ENCODE data around the gene TAF1D.
"Not testable (repeated sequence)": the region's sequence is repeated elsewhere in the genome, so short reads cannot be mapped to it uniquely, and the experiment has no call there.

The TAF1D gene, protein sequence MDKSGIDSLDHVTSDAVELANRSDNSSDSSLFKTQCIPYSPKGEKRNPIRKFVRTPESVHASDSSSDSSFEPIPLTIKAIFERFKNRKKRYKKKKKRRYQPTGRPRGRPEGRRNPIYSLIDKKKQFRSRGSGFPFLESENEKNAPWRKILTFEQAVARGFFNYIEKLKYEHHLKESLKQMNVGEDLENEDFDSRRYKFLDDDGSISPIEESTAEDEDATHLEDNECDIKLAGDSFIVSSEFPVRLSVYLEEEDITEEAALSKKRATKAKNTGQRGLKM

DNA sequence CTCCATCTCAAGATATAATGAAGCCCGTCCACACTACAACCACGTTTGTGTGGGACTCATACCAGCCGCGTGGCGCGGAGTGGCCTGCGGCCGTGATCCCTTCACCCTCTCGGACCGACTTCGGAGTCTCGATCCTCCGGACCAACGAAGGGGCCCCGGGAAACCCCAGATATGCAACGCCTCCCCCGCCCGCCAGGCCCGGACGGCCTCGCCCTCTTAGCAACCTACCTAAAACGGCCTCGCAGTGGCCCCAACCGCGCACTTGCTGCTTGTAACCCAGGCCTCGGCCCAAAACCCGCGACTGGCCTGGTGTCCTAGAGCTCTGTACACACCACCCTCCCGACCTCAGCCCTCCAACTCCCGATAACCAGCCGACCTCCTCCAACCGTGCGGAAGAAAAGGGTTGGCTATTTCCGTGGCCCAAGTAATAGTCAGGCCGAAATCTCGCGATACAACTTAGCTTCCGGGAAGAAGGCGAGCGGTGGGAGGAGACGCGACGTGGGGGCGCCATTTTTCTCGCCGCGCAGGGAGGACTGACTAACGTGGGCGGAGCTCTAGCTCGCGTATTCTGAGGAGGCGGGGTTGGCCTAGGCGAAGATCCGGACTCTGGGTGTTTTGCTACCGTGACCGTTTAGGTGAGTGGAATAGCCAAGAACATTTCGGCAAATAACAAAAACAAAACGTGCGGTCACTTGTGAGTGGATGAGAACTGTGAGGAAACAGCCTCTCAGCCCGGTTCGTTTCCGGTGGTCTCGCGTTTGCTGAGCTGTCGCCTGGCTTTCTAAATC, at the start of gene TAF1D, which contains the start of gene C11orf54:
Gene TAF1D, minus strand, starts transcription at position 402 of the 788 bp plus-strand sequence. CDS start 2,191 bp downstream, outside the sequence.
Gene C11orf54, plus strand, starts transcription at position 579 of the 788 bp plus-strand sequence. CDS start 5,722 bp downstream, outside the sequence.
- peak within 1 kb of the TSS; percentile 86 for H3K4me3 ChIP-seq (ENCODE audit: low read depth, low read length)
- TF ChIP-seq, protein P1, sequence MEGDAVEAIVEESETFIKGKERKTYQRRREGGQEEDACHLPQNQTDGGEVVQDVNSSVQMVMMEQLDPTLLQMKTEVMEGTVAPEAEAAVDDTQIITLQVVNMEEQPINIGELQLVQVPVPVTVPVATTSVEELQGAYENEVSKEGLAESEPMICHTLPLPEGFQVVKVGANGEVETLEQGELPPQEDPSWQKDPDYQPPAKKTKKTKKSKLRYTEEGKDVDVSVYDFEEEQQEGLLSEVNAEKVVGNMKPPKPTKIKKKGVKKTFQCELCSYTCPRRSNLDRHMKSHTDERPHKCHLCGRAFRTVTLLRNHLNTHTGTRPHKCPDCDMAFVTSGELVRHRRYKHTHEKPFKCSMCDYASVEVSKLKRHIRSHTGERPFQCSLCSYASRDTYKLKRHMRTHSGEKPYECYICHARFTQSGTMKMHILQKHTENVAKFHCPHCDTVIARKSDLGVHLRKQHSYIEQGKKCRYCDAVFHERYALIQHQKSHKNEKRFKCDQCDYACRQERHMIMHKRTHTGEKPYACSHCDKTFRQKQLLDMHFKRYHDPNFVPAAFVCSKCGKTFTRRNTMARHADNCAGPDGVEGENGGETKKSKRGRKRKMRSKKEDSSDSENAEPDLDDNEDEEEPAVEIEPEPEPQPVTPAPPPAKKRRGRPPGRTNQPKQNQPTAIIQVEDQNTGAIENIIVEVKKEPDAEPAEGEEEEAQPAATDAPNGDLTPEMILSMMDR (conservative IDR thresholded peaks at IDR 0.05; ENCODE audit: low read depth, low read length): peak; percentile 1
- DNase-seq (ENCODE audit: low read depth): peak; percentile 98

DNA sequence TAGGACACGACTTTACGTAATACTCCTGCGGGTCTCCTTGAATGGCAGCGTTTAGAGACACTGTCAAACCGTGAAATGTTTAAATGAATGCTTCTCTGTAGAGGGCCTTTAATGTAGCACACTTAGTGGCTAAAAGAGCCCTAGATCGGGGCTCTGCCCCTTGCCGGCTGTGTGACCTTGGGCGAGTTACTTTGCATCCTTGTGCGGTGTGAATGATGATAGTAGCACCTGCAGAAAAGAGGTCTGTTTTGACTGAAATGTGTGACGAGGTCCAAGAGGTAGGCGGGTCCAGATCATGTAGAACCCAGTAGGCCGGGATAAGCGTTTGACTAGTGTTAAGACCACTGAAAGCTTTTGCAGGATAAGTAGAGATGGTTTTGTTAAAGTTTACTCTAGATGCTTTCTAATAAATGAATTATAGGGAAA, 43.7 kb upstream of the TAF1D start:
- peak; percentile 17 for DNase-seq (ENCODE audit: low read depth)
- H3K4me3 ChIP-seq (ENCODE audit: low read depth, low read length): peak overlapping the region; percentile 96
- TF ChIP-seq, protein P1 (conservative IDR thresholded peaks at IDR 0.05; ENCODE audit: low read depth, low read length): no peak

DNA sequence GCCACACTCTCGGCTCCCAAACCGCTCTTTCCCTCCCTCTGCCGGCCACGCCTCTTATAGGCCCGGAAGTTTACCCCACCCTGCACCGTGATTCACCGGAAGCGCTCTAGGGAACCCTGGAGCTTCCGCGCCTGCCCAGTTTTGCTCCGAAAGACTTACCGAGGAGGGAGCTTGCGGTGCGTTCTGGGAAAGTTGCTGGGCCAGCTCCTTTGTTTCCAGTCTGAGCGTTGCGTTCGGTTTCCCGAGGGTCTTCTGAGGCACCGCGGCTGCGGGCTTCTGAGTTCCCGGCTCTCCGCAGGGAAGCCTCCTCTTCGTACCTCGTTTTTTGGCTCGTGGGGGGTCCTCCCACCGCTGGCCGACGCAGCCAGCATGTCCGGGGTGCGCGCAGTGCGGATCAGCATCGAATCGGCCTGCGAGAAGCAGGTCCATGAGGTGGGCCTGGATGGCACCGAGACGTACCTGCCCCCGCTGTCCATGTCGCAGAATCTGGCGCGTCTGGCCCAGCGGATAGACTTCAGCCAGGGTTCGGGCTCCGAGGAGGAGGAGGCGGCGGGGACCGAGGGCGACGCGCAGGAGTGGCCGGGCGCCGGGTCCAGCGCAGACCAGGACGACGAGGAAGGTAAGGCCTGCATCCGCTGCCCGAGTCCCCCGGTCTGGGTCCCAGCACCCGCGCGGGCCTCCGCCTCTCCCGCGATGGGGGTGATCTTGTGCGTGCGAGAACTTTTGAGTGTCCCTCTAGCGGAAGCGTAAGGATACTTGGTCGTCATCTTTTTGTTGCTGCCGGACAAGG, 43.0 kb upstream of the TAF1D start, which contains the start of gene MED17:
Gene MED17, plus strand, starts transcription at position 138 of the 790 bp plus-strand sequence. Its CDS starts 232 bp downstream, at position 370.
- DNase-seq (ENCODE audit: low read depth): peak; percentile 95
- H3K4me3 ChIP-seq (ENCODE audit: low read depth, low read length): peak within 1 kb of the TSS; percentile 96
- TF ChIP-seq, protein P1 (conservative IDR thresholded peaks at IDR 0.05; ENCODE audit: low read depth, low read length): peak; percentile 54

DNA sequence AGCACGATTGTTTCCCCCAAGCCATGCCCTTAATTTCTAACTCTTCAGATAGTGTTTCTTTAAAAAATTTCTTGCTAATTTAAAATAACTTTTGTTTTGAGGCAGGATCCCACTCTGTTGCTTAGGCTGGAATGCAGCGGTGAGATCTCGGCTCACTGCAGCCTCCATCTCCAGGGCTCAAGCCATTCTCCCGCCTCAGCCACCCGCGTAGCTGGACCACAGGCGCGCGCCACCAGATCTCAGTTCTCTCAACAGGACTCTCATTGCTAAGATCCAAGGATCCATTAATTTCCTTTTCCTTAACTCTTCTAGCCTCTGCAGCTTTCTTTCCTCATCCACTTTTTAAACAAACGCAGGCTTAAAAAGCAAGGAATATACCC, 42.5 kb upstream of the TAF1D start:
- no peak for DNase-seq (ENCODE audit: low read depth)
- peak overlapping the region; percentile 96 for H3K4me3 ChIP-seq (ENCODE audit: low read depth, low read length)
- TF ChIP-seq, protein P1 (conservative IDR thresholded peaks at IDR 0.05; ENCODE audit: low read depth, low read length): no peak

DNA sequence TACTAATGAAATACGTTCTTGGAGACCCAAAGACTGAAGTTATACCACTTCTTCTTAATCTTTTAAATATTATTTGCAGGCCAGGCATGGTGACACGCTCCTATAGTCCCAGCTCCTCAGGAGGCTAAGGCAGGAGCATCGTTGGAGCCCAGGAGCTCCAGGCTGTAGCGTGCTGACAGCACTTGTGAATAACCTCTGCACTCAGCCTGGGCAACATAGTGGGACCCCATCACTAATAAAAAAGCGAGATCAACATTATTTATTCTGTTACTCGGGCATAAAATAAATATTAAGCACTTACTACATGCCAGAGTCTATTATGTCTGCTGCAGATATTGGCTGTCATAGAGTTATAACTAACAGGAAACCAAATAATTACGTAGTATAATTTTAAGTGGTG, 42.1 kb upstream of the TAF1D start:
- no peak for DNase-seq (ENCODE audit: low read depth)
- H3K4me3 ChIP-seq (ENCODE audit: low read depth, low read length): peak overlapping the region; percentile 96
- TF ChIP-seq, protein P1 (conservative IDR thresholded peaks at IDR 0.05; ENCODE audit: low read depth, low read length): no peak

DNA sequence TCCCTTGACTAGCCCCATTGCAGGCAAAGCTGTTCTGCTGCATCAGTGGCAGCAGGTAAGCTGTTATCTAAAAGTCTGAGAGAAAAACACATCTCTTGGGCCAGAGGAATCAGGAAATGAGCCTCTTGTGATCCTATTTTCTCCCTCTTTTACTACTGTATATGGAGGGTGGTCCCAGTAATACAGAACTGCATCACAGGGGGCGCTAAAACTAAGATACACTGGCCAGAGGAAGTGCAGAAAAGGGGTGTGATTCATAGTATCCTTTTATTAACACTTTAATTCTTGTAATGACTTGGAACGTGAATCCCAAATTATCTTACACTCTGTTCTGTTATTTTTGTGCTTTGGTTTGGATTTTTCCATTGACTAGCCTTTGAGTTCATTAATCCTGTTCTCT, 34.0 kb upstream of the TAF1D start:
- DNase-seq (ENCODE audit: low read depth): peak; percentile 24
- TF ChIP-seq, protein P1 (conservative IDR thresholded peaks at IDR 0.05; ENCODE audit: low read depth, low read length): peak; percentile 37
- H3K4me3 ChIP-seq (ENCODE audit: low read depth, low read length): no peak overlapping the region

DNA sequence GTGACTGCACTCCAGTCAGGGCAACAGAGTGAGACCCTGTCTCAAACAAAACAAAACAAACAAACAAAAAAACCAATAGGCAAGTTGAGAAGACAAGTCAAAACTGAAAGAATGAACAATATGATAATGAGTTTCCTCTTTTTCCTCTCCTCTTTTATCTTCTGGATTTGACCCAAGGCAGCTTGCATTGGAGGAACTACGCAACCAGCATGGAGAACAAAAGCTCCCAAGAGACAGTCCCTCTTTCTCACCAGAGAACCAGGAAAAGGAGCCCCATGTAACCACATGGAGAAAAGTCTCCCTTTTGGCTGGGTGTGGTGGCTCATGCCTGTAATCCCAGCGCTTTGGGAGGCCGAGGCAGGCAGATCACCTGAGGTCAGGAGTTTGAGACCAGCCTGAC, 33.3 kb upstream of the TAF1D start:
- not testable (repeated sequence) for H3K4me3 ChIP-seq (ENCODE audit: low read depth, low read length); DNase-seq (ENCODE audit: low read depth)
